Bone marrow (tissue), 2 donors: ENCODE results near the gene MYO5C.

Experiments
- DNase-seq, 2 donors: peaks; one replicate each; lab custom pipeline; 2025; lab: John Stamatoyannopoulos, UW

Gene MYO5C

DNA sequence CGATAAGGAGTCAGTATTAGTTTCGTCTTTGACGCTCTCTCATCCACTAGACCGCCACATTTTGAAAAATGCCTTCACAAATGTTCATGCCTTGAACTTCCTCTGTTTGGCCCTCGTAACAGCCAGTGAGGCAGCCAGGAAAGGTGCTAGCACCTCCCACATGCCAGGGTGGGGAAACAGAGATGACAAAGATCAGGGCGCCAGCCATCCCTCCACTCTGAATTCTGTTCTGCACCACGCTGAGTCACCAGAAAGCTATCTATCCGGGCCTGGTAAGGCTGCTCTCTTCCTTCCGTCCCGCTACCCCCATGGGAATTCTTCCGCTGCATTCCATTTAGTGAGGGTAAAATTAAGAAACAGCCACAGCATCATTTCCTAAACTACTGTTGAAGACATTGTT, 151.7 kb downstream of the MYO5C start:
- DNase-seq: no peak
